Testis (tissue), 2 donors: ENCODE results near the gene TRUB2.

Experiments used
- POLR2A ChIP-seq: fragments of 450-650 bp; IDR thresholded peaks from one replicate; pipeline ENCODE4 v1.6.1; 2017; ENCODE audit warnings: antibody characterized with exemption, mild to moderate bottlenecking, moderate library complexity
- TF ChIP-seq, protein P1 (sequence below), 3 experiments: fragments of 450-650 bp in 2 of 3; fragments of 200-600 bp in 1 of 3; sonication (generic) in 1 of 3; IDR thresholded peaks; one replicate each; pipeline ENCODE4 v1.5.1; 2016 to 2019; ENCODE audit warnings: antibody characterized with exemption in 3 of 3, mild to moderate bottlenecking in 2 of 3, moderate library complexity in 1 of 3

DNA sequence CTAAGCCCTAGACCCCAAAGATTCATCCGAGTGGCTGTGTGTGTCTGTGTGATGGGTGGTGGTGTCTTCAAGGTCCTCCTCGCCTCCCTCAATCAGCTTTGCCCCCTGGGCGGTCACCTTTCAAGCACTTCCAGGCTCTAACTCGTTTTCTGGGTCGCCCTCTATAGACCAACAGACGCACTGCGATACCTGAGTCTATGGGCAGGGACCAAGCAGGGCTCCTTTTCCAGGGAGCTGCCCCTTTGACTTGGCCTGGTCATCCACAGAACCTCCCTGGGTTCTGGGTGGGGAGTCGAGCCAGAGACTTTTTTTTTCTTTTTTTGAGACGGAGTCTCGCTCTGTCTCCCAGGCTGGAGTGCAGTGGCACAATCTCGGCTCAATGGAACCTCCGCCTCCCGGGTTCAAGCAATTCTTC lies 19.2 kb upstream of the TRUB2 start:
- TF ChIP-seq, protein P1, sequence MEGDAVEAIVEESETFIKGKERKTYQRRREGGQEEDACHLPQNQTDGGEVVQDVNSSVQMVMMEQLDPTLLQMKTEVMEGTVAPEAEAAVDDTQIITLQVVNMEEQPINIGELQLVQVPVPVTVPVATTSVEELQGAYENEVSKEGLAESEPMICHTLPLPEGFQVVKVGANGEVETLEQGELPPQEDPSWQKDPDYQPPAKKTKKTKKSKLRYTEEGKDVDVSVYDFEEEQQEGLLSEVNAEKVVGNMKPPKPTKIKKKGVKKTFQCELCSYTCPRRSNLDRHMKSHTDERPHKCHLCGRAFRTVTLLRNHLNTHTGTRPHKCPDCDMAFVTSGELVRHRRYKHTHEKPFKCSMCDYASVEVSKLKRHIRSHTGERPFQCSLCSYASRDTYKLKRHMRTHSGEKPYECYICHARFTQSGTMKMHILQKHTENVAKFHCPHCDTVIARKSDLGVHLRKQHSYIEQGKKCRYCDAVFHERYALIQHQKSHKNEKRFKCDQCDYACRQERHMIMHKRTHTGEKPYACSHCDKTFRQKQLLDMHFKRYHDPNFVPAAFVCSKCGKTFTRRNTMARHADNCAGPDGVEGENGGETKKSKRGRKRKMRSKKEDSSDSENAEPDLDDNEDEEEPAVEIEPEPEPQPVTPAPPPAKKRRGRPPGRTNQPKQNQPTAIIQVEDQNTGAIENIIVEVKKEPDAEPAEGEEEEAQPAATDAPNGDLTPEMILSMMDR (IDR thresholded peaks at IDR 0.05), result peak in 2 of 3 experiments; percentile 48 to 53
- TF ChIP-seq POLR2A, result no peak
